Activated naive CD4-positive, alpha-beta T cell treated with anti-CD3 and anti-CD28 coated beads, Interleukin-2, amount 50 U/mL, for 72 hours (primary cell): ENCODE results near the gene ITGB5. TPM values are rescaled to one million over a fixed set of nuclear protein-coding genes. Genes with fewer than 3 reads are reported as not detected.

Experiments
- ATAC-seq, 2 donors: fragments of 150-1000 bp; cut with Tn5 transposase; 2 replicates each; pipeline ENCODE4 v1.10.0; 2021; ENCODE audit warnings: mild to moderate bottlenecking in 2 of 2, moderate library complexity in 2 of 2
- DNase-seq, 2 donors: peaks; one replicate each; pipeline ENCODE4 v3.0.0; 2021 to 2022; ENCODE audit warnings: low spot score in 2 of 2
- H3K27ac Mint-ChIP-seq, 2 donors: one replicate each; pipeline ENCODE4 v1.8.0; 2022; ENCODE audit warnings: mild to moderate bottlenecking in 2 of 2, mixed read lengths in 2 of 2
- H3K36me3 Mint-ChIP-seq, 2 donors: one replicate each; pipeline ENCODE4 v1.8.0; 2022; ENCODE audit warnings: mixed read lengths in 2 of 2
- H3K9me3 Mint-ChIP-seq, 2 donors: one replicate each; pipeline ENCODE4 v1.8.0; 2022; ENCODE audit warnings: mixed read lengths in 2 of 2
- total RNA-seq, 2 donors: library from RNA; stranded (reverse); gene quantifications; one replicate each; pipeline ENCODE4 v1.2.3, GENCODE V29; 2022

Gene ITGB5
- total RNA-seq, 2 donors from 2014 or later: 0.37 to 1.5 TPM

DNA sequence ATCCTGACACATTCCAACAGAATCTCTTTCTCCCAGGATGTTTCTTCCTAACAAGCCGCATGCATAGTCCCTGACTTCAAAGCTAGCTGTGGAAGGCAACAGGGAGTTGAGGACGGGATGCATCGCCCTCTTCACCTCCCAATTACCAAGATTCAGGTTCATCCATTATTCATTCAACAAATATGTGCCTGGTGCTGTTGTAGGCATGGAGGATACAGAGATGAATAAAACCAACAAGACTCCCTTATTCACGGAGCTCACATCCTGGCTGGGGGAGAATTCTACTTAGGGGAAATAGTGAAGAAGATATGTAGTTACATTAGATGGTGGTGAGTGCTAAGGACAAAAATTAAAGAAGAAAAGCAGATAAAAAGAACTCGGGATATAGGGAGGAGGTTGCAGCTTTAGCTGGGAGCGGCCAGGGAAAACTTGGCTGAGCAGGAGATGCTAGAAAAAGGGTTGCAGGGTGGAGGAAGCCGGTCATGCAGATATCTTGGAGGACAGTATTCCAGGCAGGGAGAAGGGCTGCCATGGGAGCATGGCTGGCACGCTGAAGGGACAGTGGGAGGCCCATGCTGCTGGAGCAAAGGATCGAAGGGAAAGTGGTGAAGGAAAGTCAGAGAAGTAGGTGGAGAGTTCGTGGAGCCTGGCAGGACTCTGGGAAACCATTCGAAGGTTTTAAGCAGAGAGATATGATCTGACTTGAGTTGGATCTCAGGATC is 5.0 kb downstream of the ITGB5 start:
- Mint-ChIP-seq H3K9me3 (no peaks in the 10 kb centered on the region), H3K27ac (no peak overlapping the region), H3K36me3 (no peaks in the 10 kb centered on the region)
- DNase-seq (no peak), ATAC-seq (no peak)

DNA sequence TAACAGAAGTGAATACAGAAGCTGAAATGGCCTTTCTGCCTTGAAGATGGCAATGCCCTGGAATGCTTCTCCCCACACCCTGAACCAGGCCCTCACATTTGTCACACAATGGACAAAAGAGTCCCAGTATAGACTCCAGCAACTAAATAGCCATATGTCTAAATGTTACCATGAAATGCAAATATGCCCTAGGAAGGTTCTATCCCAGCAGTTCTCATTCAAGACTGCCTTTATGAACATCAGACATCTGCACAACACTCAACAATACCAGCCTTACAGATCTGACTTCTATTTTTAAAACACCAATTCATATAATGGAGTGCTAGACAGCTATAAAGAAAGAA is 7.9 kb downstream of the ITGB5 start:
- H3K27ac Mint-ChIP-seq: peak overlapping the region in 1 of 2 donors; percentile 3

DNA sequence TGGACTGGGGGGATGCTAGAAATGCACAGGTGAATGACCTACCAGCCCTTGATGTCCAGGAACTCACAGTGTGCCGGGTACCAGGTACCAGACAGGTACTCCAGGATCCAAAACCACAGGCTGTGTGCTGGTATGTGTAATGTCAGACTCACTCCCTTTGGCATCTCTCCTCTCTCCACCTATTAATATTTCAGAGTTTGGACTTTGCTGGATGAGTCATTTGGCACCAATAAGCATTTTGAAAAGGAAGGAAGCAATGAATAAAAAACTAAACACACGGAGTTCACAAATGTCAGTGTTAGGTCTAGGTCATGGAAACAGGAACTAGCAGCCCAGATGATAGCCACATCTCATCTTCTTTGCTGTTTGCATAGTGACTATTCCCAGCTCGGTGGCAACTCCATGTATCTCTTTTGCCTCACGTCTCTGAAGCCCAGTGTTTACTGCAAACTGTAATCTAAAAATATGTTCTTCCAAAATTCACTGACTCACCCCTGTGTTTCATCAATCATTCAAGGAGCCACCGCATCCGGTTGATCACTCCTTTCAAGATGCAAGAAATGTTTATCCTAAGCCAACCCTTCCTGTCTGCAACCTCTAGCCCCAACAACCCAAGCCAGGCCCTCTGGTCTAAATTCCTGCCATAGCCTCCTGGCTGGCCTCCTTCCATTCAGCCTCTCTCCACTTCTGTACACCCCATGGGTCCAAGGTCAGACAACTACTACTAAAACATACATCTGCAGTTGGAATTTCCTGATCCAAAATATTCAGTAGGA is 8.4 kb downstream of the ITGB5 start:
- ATAC-seq: peak; percentile 62 to 79
- Mint-ChIP-seq H3K27ac (peak overlapping the region in 1 of 2 donors; percentile 3), H3K9me3 (no peaks in the 10 kb centered on the region), H3K36me3 (no peaks in the 10 kb centered on the region)
- no peak for DNase-seq

More for the DNA sequence above, 7.9 kb downstream of the ITGB5 start:
- Mint-ChIP-seq H3K9me3 (no peaks in the 10 kb centered on the region), H3K36me3 (no peaks in the 10 kb centered on the region)
- ATAC-seq (no peak), DNase-seq (no peak)

DNA sequence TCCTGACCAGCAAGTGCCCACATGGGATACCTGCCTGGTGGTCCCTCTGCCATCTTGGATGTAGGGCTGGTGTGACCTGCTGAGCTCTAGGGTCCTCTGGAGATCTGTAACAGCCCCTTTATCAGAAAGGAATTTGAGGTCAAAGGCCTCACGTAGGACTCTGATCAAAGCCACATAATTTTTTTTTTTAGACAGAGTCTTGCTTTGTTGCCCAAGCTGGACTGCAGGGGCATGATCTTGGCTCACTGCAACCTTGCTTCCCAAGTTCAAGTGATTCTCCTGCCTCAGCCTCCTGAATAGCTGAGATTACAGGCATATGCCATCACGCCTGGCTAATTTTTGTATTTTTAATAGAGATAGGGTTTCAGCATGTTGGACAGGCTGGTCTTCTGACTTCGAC is 9.5 kb downstream of the ITGB5 start:
- ATAC-seq (no peak), DNase-seq (no peak)
- no peaks in the 10 kb centered on the region for H3K9me3 Mint-ChIP-seq
- no peak overlapping the region for H3K27ac Mint-ChIP-seq
- no peaks in the 10 kb centered on the region for H3K36me3 Mint-ChIP-seq

DNA sequence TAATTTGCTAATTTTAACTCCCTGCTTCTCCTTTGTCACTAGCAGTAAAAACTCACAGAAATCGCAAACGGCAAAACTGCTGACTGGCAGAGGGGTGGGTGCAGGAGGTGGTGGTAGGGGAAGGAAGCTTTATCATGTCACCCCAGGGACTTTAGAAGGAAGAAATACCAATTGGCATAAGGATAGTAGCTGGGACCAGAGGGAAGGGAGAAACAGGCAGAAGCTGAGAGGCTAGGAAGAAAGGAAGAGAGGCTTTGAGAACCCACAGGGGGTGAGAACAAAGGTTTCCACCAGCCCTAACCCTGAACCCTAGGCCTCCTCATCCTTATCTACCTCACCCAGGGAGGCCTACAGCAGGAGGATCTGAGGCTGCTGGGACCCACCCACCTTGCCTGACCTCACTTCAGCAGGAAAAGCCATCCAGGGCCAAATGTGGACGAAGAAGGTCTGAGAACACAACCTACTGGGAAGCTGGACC is 10.7 kb downstream of the ITGB5 start:
- DNase-seq (no peak), ATAC-seq (no peak)
- H3K9me3 Mint-ChIP-seq: no peaks in the 10 kb centered on the region
- no peaks in the 10 kb centered on the region for H3K36me3 Mint-ChIP-seq
- H3K27ac Mint-ChIP-seq: no peak overlapping the region

DNA sequence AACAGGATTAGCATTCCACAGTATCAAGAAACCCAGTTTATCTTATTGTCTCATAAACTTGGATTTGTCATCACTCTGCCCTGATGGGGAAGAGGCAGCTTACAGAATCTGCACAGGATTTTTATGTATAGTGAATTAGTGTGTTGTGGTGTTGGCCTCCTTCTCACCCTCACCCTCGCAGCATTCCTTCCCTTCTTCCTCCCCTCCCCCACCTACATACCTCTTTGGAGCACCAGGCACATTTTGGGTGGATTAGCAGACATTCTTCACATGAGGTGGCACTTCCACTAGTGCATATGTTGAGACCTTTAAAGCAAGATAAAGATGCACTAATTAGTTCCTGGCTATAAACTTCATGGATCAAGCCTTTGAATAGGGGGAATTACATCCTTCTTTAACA is 13.9 kb downstream of the ITGB5 start:
- Mint-ChIP-seq H3K36me3 (no peaks in the 10 kb centered on the region), H3K9me3 (no peaks in the 10 kb centered on the region), H3K27ac (no peak overlapping the region)
- DNase-seq (no peak), ATAC-seq (no peak)

DNA sequence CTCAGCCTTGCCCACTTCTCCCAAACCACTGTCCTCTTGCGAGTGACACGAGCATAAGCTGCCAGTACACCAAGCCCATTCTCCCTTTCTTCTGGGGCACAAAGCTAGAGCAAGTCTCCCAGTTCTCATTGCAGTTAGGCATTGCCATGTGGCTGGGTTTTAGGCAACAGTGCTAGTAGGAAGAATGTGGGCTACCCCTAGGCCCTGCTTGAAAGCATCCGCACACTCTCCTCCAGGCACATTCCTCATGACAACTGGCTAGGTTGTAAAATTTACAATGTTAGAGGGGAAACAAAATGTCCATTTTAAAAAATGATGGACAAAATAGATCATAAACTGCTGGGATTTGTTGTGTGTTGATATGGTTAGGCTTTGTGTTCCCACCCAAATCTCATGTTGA is 19.7 kb downstream of the ITGB5 start:
- Mint-ChIP-seq H3K9me3 (no peaks in the 10 kb centered on the region), H3K27ac (no peak overlapping the region), H3K36me3 (no peaks in the 10 kb centered on the region)
- no peak for ATAC-seq
- no peak for DNase-seq

DNA sequence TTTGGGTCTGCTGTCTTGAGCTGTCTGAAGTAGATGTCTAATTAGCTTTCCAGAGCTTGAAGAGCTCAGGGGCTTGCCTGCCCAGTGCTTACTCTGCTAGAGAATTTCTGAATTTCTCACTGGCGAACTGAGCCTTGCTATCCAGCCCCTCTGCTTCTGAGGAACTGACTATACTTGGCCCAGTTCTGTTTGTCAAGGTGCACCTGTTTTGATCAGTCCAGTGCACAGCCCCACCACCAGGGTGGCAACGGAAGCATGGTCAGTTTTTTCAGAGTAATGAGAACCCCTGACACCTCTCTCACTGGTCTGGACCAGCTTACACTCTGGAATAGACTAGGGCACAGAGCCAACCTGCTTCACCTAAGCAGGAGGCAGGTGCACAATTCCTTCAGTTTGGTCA is 25.2 kb downstream of the ITGB5 start:
- H3K9me3 Mint-ChIP-seq: no peaks in the 10 kb centered on the region
- DNase-seq (no peak), ATAC-seq (no peak)
- H3K27ac Mint-ChIP-seq: no peak overlapping the region
- no peaks in the 10 kb centered on the region for H3K36me3 Mint-ChIP-seq

DNA sequence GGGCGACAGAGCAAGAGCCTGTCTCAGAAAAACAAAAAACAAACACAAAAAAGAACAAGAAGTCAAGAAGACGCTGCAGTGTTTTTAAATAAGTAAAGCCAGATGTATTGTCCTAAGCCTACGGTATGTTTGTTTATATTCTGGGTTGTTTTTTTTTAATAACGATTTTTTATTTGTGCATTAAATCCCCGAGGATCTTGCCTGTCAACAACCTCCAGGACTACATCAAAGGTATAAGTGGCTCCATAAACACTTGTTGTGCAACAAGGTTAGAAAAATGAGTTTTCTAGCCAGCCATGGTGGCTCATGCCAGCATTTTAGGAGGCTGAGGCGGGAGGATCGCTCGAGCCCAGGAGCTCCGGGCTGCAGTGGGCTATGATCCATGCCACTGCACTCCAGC is 26.1 kb downstream of the ITGB5 start:
- H3K9me3 Mint-ChIP-seq: no peaks in the 10 kb centered on the region
- DNase-seq (no peak), ATAC-seq (no peak)
- H3K36me3 Mint-ChIP-seq: no peaks in the 10 kb centered on the region
- H3K27ac Mint-ChIP-seq: no peak overlapping the region

DNA sequence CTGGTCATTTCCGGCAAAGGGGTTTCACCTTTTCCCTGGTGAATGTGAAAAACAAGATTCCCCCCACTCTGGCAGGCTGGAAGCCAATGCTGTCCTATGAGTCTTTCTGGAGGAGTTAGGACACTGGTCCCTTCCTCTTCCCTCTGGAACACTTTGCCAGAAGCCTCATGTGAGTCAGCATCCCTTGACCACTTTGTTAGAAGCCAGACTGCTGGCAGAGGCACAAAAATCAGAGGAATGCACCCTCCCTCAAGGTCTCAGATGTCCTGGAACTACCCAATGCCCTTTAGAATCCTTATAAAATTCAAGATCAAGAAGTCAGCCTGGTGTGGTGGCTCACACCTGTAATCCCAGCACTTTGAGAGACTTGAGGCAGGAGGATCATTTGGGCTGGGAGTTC is 26.6 kb downstream of the ITGB5 start:
- H3K9me3 Mint-ChIP-seq: no peaks in the 10 kb centered on the region
- DNase-seq (no peak), ATAC-seq (no peak)
- H3K36me3 Mint-ChIP-seq: no peaks in the 10 kb centered on the region
- H3K27ac Mint-ChIP-seq: no peak overlapping the region

DNA sequence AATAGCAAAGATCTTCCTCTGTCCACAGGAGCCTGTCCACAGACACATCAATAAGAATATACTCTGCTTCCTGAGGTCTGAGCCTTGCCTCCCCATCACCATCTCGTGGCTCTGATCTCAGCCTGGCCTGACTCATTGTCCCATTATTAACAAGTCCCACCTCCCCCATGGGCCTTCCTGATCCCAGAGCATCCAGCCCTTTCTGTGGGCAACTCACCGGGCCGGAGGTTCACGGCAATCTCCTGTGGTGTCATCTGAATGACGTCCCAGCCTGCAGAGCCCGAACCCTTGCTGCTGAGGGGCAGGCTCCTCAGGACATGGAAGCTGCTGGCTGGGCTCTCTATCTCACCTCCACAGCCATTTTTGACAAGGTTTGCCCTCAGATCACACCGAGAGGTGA is 28.1 kb downstream of the ITGB5 start:
- Mint-ChIP-seq H3K9me3 (no peaks in the 10 kb centered on the region), H3K27ac (no peak overlapping the region), H3K36me3 (no peaks in the 10 kb centered on the region)
- ATAC-seq (no peak), DNase-seq (no peak)

DNA sequence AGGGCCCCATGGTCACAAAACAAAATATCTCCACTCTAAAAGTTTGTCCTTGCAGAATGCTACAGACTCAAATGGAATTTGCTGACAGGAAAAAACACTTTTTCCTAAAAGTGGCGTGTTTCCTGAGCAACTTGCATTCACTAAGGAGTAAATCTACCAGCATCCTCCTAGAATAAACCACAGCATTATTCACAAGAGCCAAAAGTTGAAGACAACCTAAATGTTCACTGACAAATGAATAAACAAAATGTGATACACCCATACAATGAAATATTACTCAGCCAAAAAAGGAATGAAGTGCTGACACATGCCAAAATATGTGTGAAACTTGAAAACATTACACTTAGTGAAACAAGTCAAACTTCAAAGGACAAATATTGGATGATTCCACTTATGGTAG is 28.9 kb downstream of the ITGB5 start:
- DNase-seq: no peak
- Mint-ChIP-seq H3K27ac (no peak overlapping the region), H3K36me3 (no peaks in the 10 kb centered on the region), H3K9me3 (no peaks in the 10 kb centered on the region)
- no peak for ATAC-seq

DNA sequence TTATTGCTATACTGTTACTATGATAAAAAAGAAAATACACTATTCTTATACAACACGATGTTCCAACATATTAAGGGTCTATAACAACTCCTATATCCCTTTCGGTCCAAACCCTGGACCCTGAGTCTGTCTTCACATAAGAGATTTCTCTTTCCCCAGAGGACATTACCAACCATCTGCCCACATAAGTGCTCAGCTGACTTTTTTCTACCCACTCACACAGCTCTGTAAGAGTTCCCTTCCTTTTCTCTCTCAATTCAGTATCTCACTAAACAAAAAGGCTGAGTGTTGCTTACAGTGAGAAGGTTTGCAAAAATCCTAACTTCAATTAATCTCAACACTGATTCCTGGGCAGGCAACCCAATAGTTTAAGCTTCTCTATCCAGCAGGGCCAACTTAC is 30.5 kb downstream of the ITGB5 start:
- ATAC-seq: no peak
- Mint-ChIP-seq H3K9me3 (no peaks in the 10 kb centered on the region), H3K36me3 (no peaks in the 10 kb centered on the region), H3K27ac (no peak overlapping the region)
- DNase-seq: no peak

DNA sequence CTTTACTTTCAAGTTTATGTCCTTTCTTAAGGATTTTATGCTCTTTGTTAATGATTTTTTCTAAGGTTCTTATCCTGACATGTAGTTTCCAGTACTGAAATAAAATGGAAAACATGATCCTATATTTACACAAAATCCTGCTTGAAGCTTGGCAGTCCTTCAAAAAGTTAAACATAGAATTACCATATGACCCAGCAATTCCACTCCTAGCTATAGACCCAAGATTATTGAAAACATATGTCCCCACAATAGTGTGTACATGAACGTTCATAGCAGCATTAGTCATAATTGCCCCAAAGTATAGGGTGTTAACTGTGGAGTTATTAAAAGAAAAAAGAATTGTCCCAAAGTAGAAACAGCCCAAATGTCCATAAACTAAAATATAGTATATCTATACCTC is 33.2 kb downstream of the ITGB5 start:
- no peaks in the 10 kb centered on the region for H3K36me3 Mint-ChIP-seq
- no peak for ATAC-seq
- no peak overlapping the region for H3K27ac Mint-ChIP-seq
- no peaks in the 10 kb centered on the region for H3K9me3 Mint-ChIP-seq
- DNase-seq: no peak

DNA sequence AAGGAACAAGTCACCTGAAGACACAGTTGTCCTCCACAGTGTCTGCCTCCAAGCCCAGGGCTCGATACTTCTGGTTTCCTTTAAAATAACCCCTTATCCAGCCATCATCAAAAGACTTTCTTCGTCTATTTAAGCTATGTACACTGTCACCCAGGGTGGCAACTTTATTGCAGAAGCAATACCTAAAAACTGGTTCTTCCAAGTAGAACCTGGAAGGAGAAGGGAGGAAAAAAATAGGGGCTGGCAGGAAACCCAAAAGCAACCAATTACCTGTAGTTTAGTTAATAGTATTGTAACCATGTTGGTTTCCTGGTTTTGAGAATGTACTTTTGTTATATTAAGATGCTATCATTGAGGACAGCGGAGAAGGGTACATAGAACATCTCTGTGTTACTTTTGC is 33.7 kb downstream of the ITGB5 start:
- Mint-ChIP-seq H3K27ac (no peak overlapping the region), H3K36me3 (no peaks in the 10 kb centered on the region), H3K9me3 (no peaks in the 10 kb centered on the region)
- ATAC-seq: no peak
- no peak for DNase-seq

DNA sequence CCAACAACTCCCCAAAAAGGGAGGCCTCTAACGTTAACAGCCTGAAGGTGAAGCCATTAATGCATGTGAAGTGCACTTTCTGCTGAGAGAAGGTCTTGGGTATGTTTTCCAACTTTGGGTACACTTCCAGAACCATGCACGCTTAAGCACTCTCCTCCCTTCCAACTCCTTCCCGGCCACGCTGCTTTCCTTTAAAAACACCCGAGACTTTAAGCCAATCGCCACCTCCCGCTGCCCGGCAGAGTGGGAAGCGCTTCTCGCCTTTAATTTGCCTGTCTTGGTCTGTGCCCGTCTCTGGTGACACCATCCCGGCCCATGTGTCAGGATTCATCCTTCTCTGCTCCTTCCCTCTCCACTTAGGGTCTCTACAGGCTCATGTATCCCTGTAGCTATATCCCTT is 35.3 kb downstream of the ITGB5 start:
- ATAC-seq (no peak), DNase-seq (no peak)
- Mint-ChIP-seq H3K9me3 (no peaks in the 10 kb centered on the region), H3K27ac (no peak overlapping the region), H3K36me3 (no peaks in the 10 kb centered on the region)

DNA sequence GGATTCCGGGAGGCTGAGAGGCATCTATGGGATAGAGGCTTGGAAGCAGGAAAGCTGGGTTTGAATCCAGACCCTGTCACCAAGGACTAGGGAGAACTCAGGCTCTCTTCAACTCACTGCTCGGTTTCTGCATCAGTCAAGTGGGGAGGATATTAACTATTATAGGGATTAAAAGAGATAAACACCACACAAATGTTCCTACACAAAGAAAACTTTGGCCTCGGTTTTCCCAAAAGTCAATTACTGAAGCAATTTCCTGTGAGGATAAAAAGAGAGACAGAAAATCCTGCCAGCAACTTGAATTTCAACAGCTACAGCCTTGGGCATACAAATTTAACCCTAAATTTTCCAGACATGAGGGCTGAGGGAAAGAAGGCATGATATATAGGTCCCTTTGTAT is 36.0 kb downstream of the ITGB5 start:
- DNase-seq (no peak), ATAC-seq (no peak)
- Mint-ChIP-seq H3K36me3 (no peaks in the 10 kb centered on the region), H3K27ac (no peak overlapping the region), H3K9me3 (no peaks in the 10 kb centered on the region)

DNA sequence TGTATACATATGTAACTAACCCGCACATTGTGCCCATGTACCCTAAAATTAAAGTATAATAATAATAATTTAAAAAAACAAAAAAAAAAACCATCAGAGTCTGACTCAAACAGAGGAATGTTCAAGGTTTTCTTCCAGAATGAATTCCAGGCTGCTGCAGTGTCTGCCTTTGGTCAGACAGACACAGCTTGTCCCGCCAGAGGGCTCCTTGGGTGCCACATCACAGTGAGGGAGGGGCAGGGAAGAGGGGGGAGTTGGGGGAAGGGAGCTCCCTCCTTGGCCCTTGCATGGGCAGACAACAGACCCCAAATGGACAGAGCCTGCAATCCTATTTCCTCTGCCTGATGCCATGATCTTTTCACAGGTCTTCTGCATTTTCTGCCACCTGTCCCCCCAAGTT is 36.5 kb downstream of the ITGB5 start:
- DNase-seq (no peak), ATAC-seq (no peak)
- Mint-ChIP-seq H3K9me3 (no peaks in the 10 kb centered on the region), H3K27ac (no peak overlapping the region), H3K36me3 (no peaks in the 10 kb centered on the region)
